ENCODE measurements around the gene CCDC192.

The CCDC192 gene

GRCh38 chr5:127960270-127960691 lies 257.1 kb downstream of the CCDC192 start:
- no peak overlapping the region for H3K4me3 ChIP-seq (ENCODE audit: control insufficient read depth, low read depth, low read length)
- TF ChIP-seq, protein P1, sequence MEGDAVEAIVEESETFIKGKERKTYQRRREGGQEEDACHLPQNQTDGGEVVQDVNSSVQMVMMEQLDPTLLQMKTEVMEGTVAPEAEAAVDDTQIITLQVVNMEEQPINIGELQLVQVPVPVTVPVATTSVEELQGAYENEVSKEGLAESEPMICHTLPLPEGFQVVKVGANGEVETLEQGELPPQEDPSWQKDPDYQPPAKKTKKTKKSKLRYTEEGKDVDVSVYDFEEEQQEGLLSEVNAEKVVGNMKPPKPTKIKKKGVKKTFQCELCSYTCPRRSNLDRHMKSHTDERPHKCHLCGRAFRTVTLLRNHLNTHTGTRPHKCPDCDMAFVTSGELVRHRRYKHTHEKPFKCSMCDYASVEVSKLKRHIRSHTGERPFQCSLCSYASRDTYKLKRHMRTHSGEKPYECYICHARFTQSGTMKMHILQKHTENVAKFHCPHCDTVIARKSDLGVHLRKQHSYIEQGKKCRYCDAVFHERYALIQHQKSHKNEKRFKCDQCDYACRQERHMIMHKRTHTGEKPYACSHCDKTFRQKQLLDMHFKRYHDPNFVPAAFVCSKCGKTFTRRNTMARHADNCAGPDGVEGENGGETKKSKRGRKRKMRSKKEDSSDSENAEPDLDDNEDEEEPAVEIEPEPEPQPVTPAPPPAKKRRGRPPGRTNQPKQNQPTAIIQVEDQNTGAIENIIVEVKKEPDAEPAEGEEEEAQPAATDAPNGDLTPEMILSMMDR (IDR thresholded peaks at IDR 0.05; ENCODE audit: control insufficient read depth, insufficient read depth, low read depth, low read length, missing control alignments), result no peak
- no peak for DNase-seq (ENCODE audit: low read depth)

GRCh38 chr5:127961006-127961762 lies 258.0 kb downstream of the CCDC192 start:
- TF ChIP-seq, protein P1 (IDR thresholded peaks at IDR 0.05; ENCODE audit: control insufficient read depth, insufficient read depth, low read depth, low read length, missing control alignments), result no peak
- no peak overlapping the region for H3K4me3 ChIP-seq (ENCODE audit: control insufficient read depth, low read depth, low read length)
- DNase-seq (ENCODE audit: low read depth), result no peak

DNA sequence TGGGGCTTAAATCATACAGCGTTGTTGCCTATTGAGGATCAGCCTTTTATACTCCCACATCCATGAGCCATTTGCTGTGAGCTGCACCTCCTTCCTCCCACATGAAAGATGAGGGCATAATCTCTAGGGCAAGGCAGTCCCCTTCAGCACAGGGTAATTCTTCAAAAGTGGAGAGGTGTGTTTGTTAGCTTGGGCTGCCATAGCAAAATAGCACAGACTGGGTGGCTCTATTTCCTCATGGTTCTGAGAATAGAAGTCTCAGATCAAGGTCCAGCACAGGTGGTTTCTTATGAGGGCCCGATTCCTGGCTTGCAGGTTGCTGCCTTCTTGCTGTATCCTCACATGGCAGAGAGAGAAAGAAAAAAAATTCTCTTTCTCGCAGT lies 258.6 kb downstream of the CCDC192 start:
- TF ChIP-seq, protein P1 (IDR thresholded peaks at IDR 0.05; ENCODE audit: control insufficient read depth, insufficient read depth, low read depth, low read length, missing control alignments), result no peak
- no peak for DNase-seq (ENCODE audit: low read depth)
- no peak overlapping the region for H3K4me3 ChIP-seq (ENCODE audit: control insufficient read depth, low read depth, low read length)

- no peak overlapping the region for H3K4me3 ChIP-seq (ENCODE audit: control insufficient read depth, low read depth, low read length)
- TF ChIP-seq, protein P1 (IDR thresholded peaks at IDR 0.05; ENCODE audit: control insufficient read depth, insufficient read depth, low read depth, low read length, missing control alignments), result no peak
- DNase-seq (ENCODE audit: low read depth), result no peak
These were observed 259.3 kb downstream of the CCDC192 start for GRCh38 chr5:127962491-127962890.

GRCh38 chr5:127963233-127963632 lies 260.0 kb downstream of the CCDC192 start:
- no peak overlapping the region for H3K4me3 ChIP-seq (ENCODE audit: control insufficient read depth, low read depth, low read length)
- TF ChIP-seq, protein P1 (IDR thresholded peaks at IDR 0.05; ENCODE audit: control insufficient read depth, insufficient read depth, low read depth, low read length, missing control alignments), result no peak
- no peak for DNase-seq (ENCODE audit: low read depth)

GRCh38 chr5:127963931-127964330 lies 260.7 kb downstream of the CCDC192 start:
- DNase-seq (ENCODE audit: low read depth), result no peak
- TF ChIP-seq, protein P1 (IDR thresholded peaks at IDR 0.05; ENCODE audit: control insufficient read depth, insufficient read depth, low read depth, low read length, missing control alignments), result no peak
- H3K4me3 ChIP-seq (ENCODE audit: control insufficient read depth, low read depth, low read length), result no peak overlapping the region
